MM.1S (cell line): ENCODE results near the gene STAT1.

Experiments used
- DNase-seq: peaks from one replicate; pipeline ENCODE4 v3.0.0-alpha.2; 2015
- H2AFZ ChIP-seq: fragments of 300-600 bp; sonication (generic); 2 replicates; pipeline ENCODE4 v1.6.0; 2016; ENCODE audit warnings: antibody characterized with exemption, low read length
- H3F3A ChIP-seq: fragments of 300-600 bp; sonication (generic); 2 replicates; pipeline ENCODE4 v1.6.1; 2016; ENCODE audit warnings: mild to moderate bottlenecking, antibody characterized with exemption, low read length, moderate library complexity, mixed read lengths; ENCODE audit not compliant: insufficient read depth
- H3K27ac ChIP-seq: fragments of 300-600 bp; sonication (generic); 2 replicates; pipeline ENCODE4 v1.5.1; 2016; ENCODE audit warnings: mild to moderate bottlenecking, low read length
- H3K27me3 ChIP-seq: fragments of 300-600 bp; sonication (generic); replicated peaks from 2 replicates; pipeline ENCODE4 v1.6.0; 2016; ENCODE audit warnings: low read length; ENCODE audit not compliant: insufficient read depth
- H3K36me3 ChIP-seq: fragments of 300-600 bp; sonication (generic); replicated peaks from 2 replicates; pipeline ENCODE4 v1.6.1; 2016; ENCODE audit warnings: mild to moderate bottlenecking, low read length, mixed read lengths; ENCODE audit not compliant: insufficient read depth
- H3K4me1 ChIP-seq: fragments of 300-600 bp; sonication (generic); 2 replicates; pipeline ENCODE4 v1.6.1; 2016; ENCODE audit warnings: low read length, mixed read lengths
- H3K4me2 ChIP-seq: fragments of 300-600 bp; sonication (generic); 2 replicates; pipeline ENCODE4 v1.6.0; 2016; ENCODE audit warnings: low read depth, low read length
- H3K4me3 ChIP-seq: fragments of 300-600 bp; sonication (generic); 2 replicates; pipeline ENCODE4 v1.5.1; 2016; ENCODE audit warnings: low read length, mixed read lengths
- H3K79me2 ChIP-seq: fragments of 300-600 bp; sonication (generic); 2 replicates; pipeline ENCODE4 v1.6.1; 2016; ENCODE audit warnings: mixed run types, low read length, mixed read lengths
- H3K9ac ChIP-seq: fragments of 300-600 bp; sonication (generic); 2 replicates; pipeline ENCODE4 v1.6.1; 2016; ENCODE audit warnings: low read length, mixed read lengths
- H3K9me2 ChIP-seq: fragments of 300-600 bp; sonication (generic); replicated peaks from 2 replicates; pipeline ENCODE4 v1.6.1; 2016; ENCODE audit warnings: mild to moderate bottlenecking, low read length, mixed read lengths; ENCODE audit not compliant: insufficient read depth
- H3K9me3 ChIP-seq: fragments of 300-600 bp; sonication (generic); replicated peaks from 2 replicates; pipeline ENCODE4 v1.6.1; 2016; ENCODE audit warnings: mild to moderate bottlenecking, low read length, mixed read lengths; ENCODE audit not compliant: insufficient read depth
- H4K20me1 ChIP-seq: fragments of 300-600 bp; sonication (generic); 2 replicates; pipeline ENCODE4 v1.6.1; 2016; ENCODE audit warnings: mild to moderate bottlenecking, low read length, moderate library complexity, mixed read lengths; ENCODE audit not compliant: insufficient read depth
- EZH2 ChIP-seq: fragments of 300-600 bp; sonication (generic); optimal IDR thresholded peaks from 2 replicates; pipeline ENCODE3; 2017; ENCODE audit warnings: low read depth, mild to moderate bottlenecking, antibody characterized with exemption, low read length, mixed read lengths
- EZH2phosphoT487 ChIP-seq: fragments of 300-600 bp; sonication (generic); IDR thresholded peaks from 2 replicates; pipeline ENCODE4 v1.6.1; 2018; ENCODE audit warnings: antibody characterized with exemption, low read length
- TF ChIP-seq, protein P1 (sequence below): fragments of 300-600 bp; sonication (generic); IDR thresholded peaks from 2 replicates; pipeline ENCODE4 v1.5.1; 2016; ENCODE audit warnings: antibody characterized with exemption, low read length, mixed read lengths

The STAT1 gene

DNA sequence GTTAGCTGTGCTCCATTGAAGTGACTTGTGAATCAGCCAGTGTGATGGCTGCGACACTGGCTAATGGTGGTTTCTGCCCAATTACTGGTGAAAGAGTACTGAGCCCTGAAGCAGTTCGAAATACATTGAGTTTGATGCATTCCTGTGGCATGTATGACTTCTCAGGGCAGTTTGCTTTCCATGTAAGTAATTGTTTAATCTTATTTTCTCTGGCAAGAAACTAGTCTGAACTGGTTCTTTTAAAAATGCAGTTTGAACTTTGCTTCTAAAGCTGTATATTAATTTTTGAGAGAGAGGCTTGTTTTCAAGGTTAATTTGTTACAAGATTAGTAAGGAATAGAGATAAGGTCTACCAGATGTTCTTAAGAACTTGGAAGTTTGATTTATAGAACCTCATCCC, 86.7 kb downstream of the STAT1 start:
- Histone ChIP-seq H3K4me2 (no peak overlapping the region), H3K79me2 (peaks cover 15% of the 10 kb centered on the region), H3K4me1 (no peaks in the 10 kb centered on the region), H3F3A (no peaks in the 10 kb centered on the region), H2AFZ (no peak overlapping the region), H3K27ac (no peak overlapping the region), H3K36me3 (peaks cover 14% of the 10 kb centered on the region), H3K27me3 (no peaks in the 10 kb centered on the region), H3K9ac (no peak overlapping the region), H3K4me3 (no peak overlapping the region), H3K9me3 (no peaks in the 10 kb centered on the region), H4K20me1 (no peaks in the 10 kb centered on the region), H3K9me2 (no peaks in the 10 kb centered on the region)
- no peak for DNase-seq
- no peak for TF ChIP-seq EZH2
- TF ChIP-seq EZH2phosphoT487: no peak
- TF ChIP-seq, protein P1, sequence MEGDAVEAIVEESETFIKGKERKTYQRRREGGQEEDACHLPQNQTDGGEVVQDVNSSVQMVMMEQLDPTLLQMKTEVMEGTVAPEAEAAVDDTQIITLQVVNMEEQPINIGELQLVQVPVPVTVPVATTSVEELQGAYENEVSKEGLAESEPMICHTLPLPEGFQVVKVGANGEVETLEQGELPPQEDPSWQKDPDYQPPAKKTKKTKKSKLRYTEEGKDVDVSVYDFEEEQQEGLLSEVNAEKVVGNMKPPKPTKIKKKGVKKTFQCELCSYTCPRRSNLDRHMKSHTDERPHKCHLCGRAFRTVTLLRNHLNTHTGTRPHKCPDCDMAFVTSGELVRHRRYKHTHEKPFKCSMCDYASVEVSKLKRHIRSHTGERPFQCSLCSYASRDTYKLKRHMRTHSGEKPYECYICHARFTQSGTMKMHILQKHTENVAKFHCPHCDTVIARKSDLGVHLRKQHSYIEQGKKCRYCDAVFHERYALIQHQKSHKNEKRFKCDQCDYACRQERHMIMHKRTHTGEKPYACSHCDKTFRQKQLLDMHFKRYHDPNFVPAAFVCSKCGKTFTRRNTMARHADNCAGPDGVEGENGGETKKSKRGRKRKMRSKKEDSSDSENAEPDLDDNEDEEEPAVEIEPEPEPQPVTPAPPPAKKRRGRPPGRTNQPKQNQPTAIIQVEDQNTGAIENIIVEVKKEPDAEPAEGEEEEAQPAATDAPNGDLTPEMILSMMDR: no peak

DNA sequence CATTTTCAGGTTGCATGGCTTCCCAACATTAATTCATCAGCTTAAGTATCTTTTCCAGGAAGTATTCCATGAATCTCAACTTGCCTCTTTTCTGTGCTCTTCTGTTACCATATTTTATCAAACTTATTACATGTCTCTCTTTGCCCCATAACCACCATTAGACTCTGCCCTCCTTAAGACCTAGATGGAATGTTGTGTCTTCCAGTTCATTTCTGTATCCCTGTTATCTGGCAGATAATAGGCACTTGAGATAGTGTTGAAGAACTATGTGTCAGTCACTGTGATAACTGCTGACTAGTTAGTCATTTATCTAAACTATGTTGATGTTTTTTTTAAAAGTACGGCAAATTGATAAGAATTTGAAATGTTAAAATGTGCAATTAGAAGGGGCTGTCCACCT, 91.6 kb downstream of the STAT1 start:
- Histone ChIP-seq H3K4me2 (no peak overlapping the region), H3K4me3 (no peak overlapping the region), H3K36me3 (peaks cover 18% of the 10 kb centered on the region), H2AFZ (no peak overlapping the region), H3K27ac (no peak overlapping the region), H3K27me3 (no peaks in the 10 kb centered on the region), H3F3A (0 out of 2 replicates have a peak, but pooled peaks cover 5% of the 10 kb centered on the region), H3K9me3 (no peaks in the 10 kb centered on the region), H4K20me1 (no peaks in the 10 kb centered on the region), H3K79me2 (peaks cover 33% of the 10 kb centered on the region), H3K9ac (no peak overlapping the region), H3K9me2 (no peaks in the 10 kb centered on the region), H3K4me1 (no peaks in the 10 kb centered on the region)
- DNase-seq: no peak
- TF ChIP-seq, protein P1: no peak
- TF ChIP-seq EZH2phosphoT487: no peak
- no peak for TF ChIP-seq EZH2

DNA sequence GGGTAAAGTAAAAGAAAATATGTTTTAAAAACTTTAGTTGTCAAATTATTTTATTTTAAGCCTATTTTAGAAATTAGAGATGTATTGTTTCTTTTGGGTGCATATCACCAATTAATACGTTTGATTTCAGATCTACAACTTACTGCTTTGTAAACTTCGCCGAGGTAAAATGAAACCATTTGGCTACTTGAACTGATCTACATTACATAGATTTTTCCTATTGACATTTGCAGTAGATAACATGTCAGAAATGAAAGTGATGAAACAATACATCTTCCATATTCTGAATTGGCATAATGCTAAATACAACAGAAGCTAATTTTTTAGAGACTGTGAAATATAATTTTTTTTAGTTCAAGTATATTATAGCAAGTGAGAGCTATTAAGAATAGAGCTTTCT, 93.9 kb downstream of the STAT1 start:
- no peak overlapping the region for H2AFZ ChIP-seq
- H4K20me1 ChIP-seq: no peaks in the 10 kb centered on the region
- no peak overlapping the region for H3K27ac ChIP-seq
- H3K9me3 ChIP-seq: no peaks in the 10 kb centered on the region
- DNase-seq: no peak
- peaks cover 35% of the 10 kb centered on the region for H3K36me3 ChIP-seq
- H3K79me2 ChIP-seq: peaks cover 29% of the 10 kb centered on the region
- TF ChIP-seq EZH2phosphoT487 (no peak), EZH2 (no peak)
- TF ChIP-seq, protein P1: no peak
- no peak overlapping the region for H3K4me3 ChIP-seq
- H3K9me2 ChIP-seq: no peaks in the 10 kb centered on the region
- H3K27me3 ChIP-seq: no peaks in the 10 kb centered on the region
- 0 out of 2 replicates have a peak, but pooled peaks cover 5% of the 10 kb centered on the region for H3F3A ChIP-seq
- no peak overlapping the region for H3K4me2 ChIP-seq
- H3K4me1 ChIP-seq: no peaks in the 10 kb centered on the region
- H3K9ac ChIP-seq: no peak overlapping the region
